Head of caudate nucleus (tissue), 42 donors: ENCODE data around the gene GSDME.

Source experiments
- DNase-seq, 42 donors: peaks; one replicate each; pipeline versions ENCODE4 v3.0.0 to v3.0.0-alpha.2; 2020 to 2021; ENCODE audit warnings: mixed read lengths in 7 of 42
- intact Hi-C: fragments of 100-400 bp; cut with DNase I; formaldehyde crosslinking; loops from one replicate; pipeline ENCODE4 v1.15.0; 2022

The GSDME gene

GRCh38 chr7:24697416-24697815 is 59.8 kb downstream of the GSDME start:
- DNase-seq = no peak
- intact Hi-C loops = no loop called here

- intact Hi-C loops = no loop called here
- DNase-seq = no peak
Observed at GRCh38 chr7:24692592-24692991, 64.7 kb downstream of the GSDME start.

GRCh38 chr7:24690251-24690650 is 67.0 kb downstream of the GSDME start:
- intact Hi-C loops = no loop called here
- DNase-seq = no peak

- no peak for DNase-seq
- intact Hi-C loops = no loop called here
Observed at GRCh38 chr7:24685708-24686107, 71.6 kb downstream of the GSDME start.

- no peak for DNase-seq
- intact Hi-C loops = no loop called here
Observed at GRCh38 chr7:24670782-24671181, 86.5 kb downstream of the GSDME start.

- intact Hi-C loops = loop anchor here (10.0 kb wide), 1 partner anchor 375 kb away; no protein-coding TSS in a partner anchor
- no peak for DNase-seq
Observed at GRCh38 chr7:24669971-24670591, 87.2 kb downstream of the GSDME start.

- no peak for DNase-seq
- intact Hi-C loops = loop anchor here (10.0 kb wide), 1 partner anchor 374 kb away; no protein-coding TSS in a partner anchor
Observed at GRCh38 chr7:24668927-24669635, 88.2 kb downstream of the GSDME start.

GRCh38 chr7:24665564-24666294 is 91.5 kb downstream of the GSDME start:
- DNase-seq = peak in 25 of 42 donors; percentile 5 to 84 (median 46)
- intact Hi-C loops = loop anchor here (10.0 kb wide), 1 partner anchor 371 kb away; no protein-coding TSS in a partner anchor

GRCh38 chr7:24660546-24660945 is 96.7 kb downstream of the GSDME start:
- no peak for DNase-seq
- intact Hi-C loops = loop anchor here (10.0 kb wide), 1 partner anchor 366 kb away; no protein-coding TSS in a partner anchor

GRCh38 chr7:24659505-24659904 is 97.8 kb downstream of the GSDME start:
- no peak for DNase-seq
- intact Hi-C loops = no loop called here

GRCh38 chr7:24657980-24658379 is 99.3 kb downstream of the GSDME start:
- intact Hi-C loops = no loop called here
- DNase-seq = no peak

GRCh38 chr7:24656608-24657007 is 100.7 kb downstream of the GSDME start:
- intact Hi-C loops = no loop called here
- no peak for DNase-seq

- DNase-seq = no peak
- intact Hi-C loops = no loop called here
Observed at GRCh38 chr7:24654305-24654704, 103.0 kb downstream of the GSDME start.

- DNase-seq = peak in 10 of 42 donors; percentile 4 to 42 (median 21)
- intact Hi-C loops = no loop called here
Observed at GRCh38 chr7:24653316-24654085, 103.8 kb downstream of the GSDME start.

GRCh38 chr7:24652251-24652939 is 104.9 kb downstream of the GSDME start:
- DNase-seq = peak in 1 of 42 donors; percentile 8
- intact Hi-C loops = no loop called here
